Activated CD4-positive, CD25-positive, alpha-beta regulatory T cell (primary cell): ENCODE measurements around the gene MLH1.
A peak's percentile ranks its signal among the peaks of the same experiment; 100 is the strongest.
"Not testable (repeated sequence)": the region's sequence is repeated elsewhere in the genome, so short reads cannot be mapped to it uniquely, and the experiment has no call there.

Source experiments
- DNase-seq, 4 experiments: peaks; one replicate each; lab custom pipeline; 2025; lab: John Stamatoyannopoulos, UW

Gene MLH1

DNA sequence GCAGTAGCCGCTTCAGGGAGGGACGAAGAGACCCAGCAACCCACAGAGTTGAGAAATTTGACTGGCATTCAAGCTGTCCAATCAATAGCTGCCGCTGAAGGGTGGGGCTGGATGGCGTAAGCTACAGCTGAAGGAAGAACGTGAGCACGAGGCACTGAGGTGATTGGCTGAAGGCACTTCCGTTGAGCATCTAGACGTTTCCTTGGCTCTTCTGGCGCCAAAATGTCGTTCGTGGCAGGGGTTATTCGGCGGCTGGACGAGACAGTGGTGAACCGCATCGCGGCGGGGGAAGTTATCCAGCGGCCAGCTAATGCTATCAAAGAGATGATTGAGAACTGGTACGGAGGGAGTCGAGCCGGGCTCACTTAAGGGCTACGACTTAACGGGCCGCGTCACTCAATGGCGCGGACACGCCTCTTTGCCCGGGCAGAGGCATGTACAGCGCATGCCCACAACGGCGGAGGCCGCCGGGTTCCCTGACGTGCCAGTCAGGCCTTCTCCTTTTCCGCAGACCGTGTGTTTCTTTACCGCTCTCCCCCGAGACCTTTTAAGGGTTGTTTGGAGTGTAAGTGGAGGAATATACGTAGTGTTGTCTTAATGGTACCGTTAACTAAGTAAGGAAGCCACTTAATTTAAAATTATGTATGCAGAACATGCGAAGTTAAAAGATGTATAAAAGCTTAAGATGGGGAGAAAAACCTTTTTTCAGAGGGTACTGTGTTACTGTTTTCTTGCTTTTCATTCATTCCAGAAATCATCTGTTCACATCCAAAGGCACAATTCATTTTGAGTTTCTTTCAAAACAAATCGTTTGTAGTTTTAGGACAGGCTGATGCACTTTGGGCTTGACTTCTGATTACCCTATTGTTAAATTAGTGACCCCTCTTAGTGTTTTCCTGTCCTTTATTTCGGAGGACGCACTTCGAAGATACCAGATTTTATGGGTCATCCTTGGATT lies at the start of gene MLH1:
MLH1 (plus strand) TSS at position 193 of the 958 bp plus-strand sequence; CDS start at position 223, 30 bp downstream.
- no peak for DNase-seq

- no peak for DNase-seq
Observed at GRCh38 chr3:36943601-36944000, 49.7 kb upstream of the MLH1 start.

- DNase-seq: peak in 2 of 4 experiments; percentile 12 to 19
Observed at GRCh38 chr3:36944012-36944640, 49.2 kb upstream of the MLH1 start.

DNA sequence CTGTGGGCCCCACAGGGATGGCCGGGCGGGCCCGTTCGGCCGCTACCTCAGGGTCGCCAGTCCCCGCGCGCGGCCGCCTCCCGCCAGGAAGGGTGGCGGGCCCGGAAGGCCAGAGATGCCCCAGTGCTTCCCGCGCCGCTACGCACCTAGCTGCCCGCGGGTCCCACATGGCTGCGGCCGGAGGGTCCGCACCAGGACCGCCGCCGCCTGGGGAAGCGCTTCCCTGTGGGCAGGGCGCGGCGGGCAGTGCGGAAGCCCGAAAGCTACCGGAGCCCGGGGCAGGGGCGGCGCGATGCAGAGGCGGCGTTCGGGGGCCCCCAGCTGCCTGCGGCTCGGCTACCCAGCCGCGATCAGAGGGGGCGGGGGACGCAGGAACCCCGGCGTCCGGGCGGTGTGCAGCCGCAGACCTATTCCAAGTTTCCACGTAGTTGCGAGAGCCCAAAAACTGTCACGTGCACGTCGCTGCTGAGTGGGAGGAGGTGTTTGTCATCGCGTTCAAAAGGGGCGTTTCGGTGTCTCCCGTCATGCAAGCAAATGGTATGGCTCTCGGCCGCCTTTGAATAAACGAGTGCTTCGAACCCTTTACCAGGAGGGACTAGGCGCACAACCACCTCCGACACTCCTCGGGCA lies 48.6 kb upstream of the MLH1 start, which contains the start of gene TRANK1:
TRANK1 (minus strand) TSS at position 414 of the 630 bp plus-strand sequence; CDS start at position 169, 245 bp downstream.
- DNase-seq: peak; percentile 44 to 65 (median 56)

DNA sequence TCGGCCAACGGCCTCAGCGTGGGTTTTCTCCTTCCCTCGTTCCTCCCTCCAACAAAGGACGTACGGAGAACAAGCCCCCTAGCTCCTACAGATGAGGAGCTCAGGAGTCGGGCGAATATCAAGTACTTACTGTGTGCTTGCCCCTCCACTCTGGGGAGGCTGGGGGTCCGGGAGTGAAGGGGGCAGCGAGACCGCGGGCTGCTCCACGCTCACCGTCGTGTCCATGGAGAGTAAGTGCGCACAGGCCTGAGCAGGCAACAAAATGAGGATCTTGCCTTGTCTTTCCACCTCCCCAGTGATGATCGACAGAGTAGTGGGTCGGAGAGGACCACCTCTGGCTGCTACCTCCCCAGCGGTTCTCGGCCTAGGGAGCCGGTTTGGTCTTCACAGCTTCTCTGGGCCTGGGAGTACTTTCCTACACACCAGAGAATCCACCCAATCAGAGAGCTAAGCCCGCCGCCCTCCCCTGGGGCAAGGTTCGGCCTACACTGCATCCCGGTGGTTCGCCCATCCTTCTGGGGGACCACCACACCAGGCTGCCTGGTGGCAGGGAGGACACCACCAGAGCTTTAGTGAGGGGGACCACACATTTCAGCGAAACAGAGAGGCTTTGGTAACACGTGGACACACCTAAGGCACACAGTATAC lies 47.9 kb upstream of the MLH1 start:
- no peak for DNase-seq

DNA sequence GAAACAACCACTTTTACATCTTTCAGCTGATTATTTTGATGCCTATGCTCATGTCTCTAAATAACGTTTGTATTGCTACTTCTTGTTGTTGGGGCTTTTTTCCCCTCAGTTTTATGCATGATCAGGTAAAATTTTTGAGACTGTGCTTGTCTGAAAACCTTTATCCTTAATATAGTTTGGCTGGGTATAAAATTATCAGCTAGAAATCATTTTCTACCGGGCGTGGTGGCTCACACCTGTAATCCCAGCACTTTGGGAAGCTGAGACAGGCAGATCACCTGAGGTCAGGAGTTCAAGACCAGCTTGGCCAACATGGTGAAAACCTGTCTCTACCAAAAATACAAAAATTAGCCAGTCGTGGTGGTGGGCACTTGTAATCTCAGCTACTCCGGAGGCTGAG lies 45.5 kb upstream of the MLH1 start:
- DNase-seq: not testable (repeated sequence)

DNA sequence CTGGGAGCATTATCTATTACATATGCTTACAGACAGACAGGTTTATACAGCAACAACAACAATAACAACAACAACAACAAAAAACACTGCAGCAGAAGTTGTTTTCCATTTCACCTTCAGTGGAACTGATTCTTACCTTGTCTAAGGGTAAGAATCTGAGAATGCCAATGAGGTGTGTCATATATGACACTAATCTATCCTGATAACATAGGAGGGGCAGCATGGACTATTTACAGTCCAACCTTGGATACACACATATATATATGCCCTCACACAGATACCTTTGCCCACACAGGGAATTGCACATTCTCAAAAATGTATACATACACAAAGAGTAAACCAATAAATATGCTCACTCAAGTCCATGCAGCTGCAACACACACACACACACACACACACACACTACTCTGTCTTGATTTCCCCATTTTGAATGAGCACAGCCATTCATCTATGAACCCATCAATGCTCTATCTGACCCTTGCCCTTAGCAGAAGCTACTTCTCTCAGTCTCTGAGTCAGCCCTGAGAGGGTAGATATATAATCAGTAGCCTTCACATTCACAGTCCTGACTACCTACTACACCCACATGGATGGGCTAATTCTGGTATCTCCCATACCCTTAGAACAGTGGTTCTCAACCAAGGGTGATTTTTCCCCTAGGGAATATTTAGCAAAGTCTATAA lies 38.7 kb upstream of the MLH1 start:
- no peak for DNase-seq

DNA sequence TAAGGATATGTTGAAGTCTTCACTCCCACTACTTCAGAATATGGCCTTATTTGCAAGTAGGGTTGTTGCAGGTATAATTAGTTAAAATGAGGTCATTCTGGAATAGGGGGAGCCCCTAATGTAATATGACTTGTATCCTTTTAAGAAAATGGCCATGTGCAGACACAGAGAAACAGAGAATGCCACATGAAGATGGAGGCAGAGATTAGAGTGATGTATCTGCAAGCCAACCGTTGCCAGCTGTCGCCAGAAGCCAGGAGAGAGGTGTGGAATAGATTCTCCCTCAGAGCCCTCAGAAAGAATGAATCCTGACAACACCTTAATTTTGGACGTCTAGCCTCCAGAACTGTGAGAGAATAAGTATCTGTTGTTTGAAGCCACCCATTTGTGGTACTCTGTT lies 37.2 kb upstream of the MLH1 start:
- no peak for DNase-seq

GRCh38 chr3:36957063-36957462 lies 36.3 kb upstream of the MLH1 start:
- DNase-seq: no peak

- no peak for DNase-seq
Observed at GRCh38 chr3:36957862-36958686, 35.2 kb upstream of the MLH1 start.

GRCh38 chr3:36959821-36960220 lies 33.5 kb upstream of the MLH1 start:
- DNase-seq: no peak

DNA sequence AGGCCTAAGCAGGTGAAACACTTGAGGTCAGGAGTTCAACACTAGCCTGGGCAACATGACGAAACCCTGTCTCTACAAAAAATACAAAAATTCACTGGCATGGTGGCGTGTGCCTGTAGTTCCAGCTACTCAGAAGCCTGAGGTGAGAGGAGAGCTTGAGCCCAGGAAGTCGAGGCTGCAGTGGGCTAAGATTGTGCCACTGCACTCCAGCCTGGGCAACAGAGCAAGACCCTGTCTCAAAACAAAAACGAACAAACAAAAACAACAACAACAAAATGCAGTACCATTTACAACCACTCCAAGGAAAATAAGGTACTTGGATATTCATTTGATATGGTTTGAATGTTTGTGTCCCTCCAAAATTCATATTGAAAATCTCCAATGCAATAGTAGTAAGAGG lies 32.8 kb upstream of the MLH1 start:
- DNase-seq: no peak

- DNase-seq: not testable (repeated sequence)
Observed at GRCh38 chr3:36963008-36963407, 30.3 kb upstream of the MLH1 start.

DNA sequence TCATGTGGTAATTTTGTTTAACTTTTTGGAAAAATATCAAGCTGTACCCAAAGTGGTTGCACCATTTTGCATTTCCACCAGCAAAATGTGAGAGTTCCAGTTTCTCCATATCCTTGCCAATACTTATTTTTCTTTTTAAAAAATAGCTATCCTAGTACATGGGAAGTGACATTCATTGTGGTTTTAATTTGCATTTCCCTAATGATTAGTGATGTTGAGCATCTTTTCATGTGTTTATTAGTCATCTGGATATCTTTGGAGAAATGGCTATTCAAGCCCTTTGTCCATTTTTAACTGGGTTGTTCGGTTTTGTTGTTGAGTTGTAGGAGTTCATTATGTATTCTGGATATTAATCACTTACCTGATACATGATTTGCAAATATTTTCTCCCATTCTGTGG lies 29.0 kb upstream of the MLH1 start:
- no peak for DNase-seq

- DNase-seq: no peak
Observed at GRCh38 chr3:36964817-36965216, 28.5 kb upstream of the MLH1 start.

- no peak for DNase-seq
Observed at GRCh38 chr3:36965440-36965839, 27.9 kb upstream of the MLH1 start.

DNA sequence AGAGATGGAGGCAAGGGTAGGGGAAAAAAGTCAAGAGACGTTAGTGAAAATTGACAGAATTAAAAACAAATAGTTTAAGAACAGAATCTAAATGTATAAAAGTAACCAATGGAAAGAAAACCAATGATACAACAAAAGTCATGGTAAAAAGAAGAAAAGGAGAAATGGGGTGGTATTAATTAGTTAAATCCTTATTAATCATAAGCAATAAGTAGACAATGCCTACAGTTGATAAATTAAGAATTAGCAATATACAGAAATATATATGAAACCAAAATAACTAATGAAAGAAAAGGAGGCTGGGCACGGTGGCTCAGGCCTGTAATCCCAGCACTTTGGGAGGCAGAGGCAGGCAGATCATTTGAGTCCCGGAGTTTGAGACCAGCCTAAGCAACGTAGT lies 24.2 kb upstream of the MLH1 start:
- DNase-seq: no peak

DNA sequence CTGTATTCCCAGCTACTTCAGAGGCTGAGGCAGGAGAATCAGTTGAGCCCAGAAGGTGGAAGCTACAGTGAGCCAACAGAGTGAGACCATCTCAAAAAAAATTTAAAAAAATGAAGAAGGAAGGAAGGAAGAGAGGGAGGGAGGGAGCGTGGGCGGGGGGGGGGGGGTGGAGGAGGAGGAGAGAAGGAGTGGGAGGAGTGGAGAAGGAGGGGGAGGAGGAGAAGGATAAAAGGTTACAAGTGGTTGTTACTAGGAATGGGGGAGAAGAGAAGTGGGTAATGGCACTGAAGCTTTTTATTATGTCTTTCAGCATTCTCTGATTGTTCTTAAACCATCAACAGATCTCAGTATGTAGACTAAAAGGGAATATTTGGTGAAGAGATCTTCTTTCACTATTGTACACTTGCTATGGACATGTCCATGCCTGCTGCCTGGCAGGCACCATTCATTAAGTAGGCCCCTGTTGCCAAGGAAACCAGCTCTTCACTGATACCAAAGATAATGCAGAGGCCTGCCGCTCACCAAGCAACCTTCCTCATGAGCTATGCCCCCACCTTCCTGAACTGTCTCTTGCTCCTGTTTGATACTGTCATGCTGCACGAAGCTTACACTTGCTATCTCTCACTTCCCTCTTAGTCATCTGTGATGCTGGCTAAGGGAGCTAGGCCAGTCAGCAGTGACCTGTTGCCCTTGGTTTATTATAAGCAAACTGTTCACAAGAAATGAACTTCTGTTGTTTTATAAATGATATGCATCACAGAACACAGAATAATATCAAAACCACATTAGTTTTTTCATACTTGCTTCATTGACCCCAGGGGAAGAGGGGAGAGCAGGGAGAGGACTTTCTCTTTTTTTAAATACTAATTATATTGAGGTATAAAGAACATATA lies 23.5 kb upstream of the MLH1 start:
- peak in 2 of 4 experiments; percentile 6 to 9 for DNase-seq

- no peak for DNase-seq
Observed at GRCh38 chr3:36972163-36972562, 21.2 kb upstream of the MLH1 start.

GRCh38 chr3:36973139-36973538 lies 20.2 kb upstream of the MLH1 start:
- no peak for DNase-seq
